ENCODE results near the gene PDZRN4.

DNA sequence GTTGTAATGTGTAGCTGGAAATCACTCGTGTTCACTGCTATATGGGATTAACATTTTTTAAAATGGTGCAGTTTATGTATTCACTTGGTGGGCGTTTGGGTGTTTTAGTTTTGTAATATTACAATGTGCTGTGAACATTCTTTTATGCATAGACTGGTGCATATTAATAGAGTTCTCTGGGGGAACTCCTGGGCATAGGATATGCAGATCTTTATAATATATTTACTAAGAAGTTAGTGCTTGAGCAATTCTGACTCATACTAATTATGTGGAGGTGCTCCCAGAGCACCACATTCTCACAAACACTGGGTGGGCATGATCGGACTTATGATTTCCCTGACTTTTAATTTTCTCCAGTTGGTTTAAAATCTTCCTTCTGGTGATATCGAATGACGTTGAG is 342.3 kb downstream of the PDZRN4 start:
- TF ChIP-seq POLR2A (IDR thresholded peaks at IDR 0.05): no peak
- TF ChIP-seq, protein P1, sequence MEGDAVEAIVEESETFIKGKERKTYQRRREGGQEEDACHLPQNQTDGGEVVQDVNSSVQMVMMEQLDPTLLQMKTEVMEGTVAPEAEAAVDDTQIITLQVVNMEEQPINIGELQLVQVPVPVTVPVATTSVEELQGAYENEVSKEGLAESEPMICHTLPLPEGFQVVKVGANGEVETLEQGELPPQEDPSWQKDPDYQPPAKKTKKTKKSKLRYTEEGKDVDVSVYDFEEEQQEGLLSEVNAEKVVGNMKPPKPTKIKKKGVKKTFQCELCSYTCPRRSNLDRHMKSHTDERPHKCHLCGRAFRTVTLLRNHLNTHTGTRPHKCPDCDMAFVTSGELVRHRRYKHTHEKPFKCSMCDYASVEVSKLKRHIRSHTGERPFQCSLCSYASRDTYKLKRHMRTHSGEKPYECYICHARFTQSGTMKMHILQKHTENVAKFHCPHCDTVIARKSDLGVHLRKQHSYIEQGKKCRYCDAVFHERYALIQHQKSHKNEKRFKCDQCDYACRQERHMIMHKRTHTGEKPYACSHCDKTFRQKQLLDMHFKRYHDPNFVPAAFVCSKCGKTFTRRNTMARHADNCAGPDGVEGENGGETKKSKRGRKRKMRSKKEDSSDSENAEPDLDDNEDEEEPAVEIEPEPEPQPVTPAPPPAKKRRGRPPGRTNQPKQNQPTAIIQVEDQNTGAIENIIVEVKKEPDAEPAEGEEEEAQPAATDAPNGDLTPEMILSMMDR (IDR thresholded peaks at IDR 0.05): no peak
